Measurements from ENCODE around the gene PCBD2. TPM values are rescaled to one million over a fixed set of nuclear protein-coding genes. Genes with fewer than 3 reads are reported as not detected.

PCBD2 gene
- total and polyA plus RNA-seq, 2 experiments from 2014 or later: 8.7 to 16.0 TPM

DNA sequence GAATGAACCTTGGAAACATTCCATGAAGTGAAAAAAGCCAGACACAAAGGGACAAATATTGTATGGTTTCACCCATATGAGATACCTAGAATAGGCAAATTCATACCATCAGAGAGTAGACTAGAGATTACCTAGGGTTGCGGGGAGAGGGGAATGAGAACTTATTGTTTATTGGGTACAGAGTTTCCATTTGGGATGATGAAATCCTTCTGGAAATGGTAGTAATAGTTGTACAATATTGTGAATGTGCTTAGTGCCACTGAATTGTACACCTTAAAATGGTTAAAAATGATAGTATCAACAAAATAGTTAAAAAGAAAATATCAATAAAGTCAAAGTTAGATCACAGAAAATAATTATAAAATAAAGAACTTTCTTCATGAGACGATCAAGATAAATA lies 88.2 kb downstream of the PCBD2 start:
- H3K4me3 ChIP-seq: no peak overlapping the region
- no peak overlapping the region for H2AFZ ChIP-seq
- no peaks in the 10 kb centered on the region for H3K27me3 ChIP-seq (ENCODE audit: insufficient read depth)
- H3K4me2 ChIP-seq: no peak overlapping the region
- Mint-ChIP-seq H3K9me3 (peaks cover 7% of the 10 kb centered on the region; the same call in 2 of the 3 replicates), H3K36me3 (ENCODE audit: low read depth) (0 out of 3 replicates have a peak, but pooled peaks cover 4% of the 10 kb centered on the region), H3K27me3 (ENCODE audit: insufficient read depth, low read depth, poor library complexity) (peaks cover 3% of the 10 kb centered on the region), H3K27ac (no peak overlapping the region), H3K4me3 (no peak overlapping the region), H3K4me1 (peaks cover 20% of the 10 kb centered on the region)
- peaks cover 15% of the 10 kb centered on the region for H3K4me1 ChIP-seq (ENCODE audit: insufficient read depth)
- H3F3A ChIP-seq (replicated peaks; ENCODE audit: low read depth): no peaks in the 10 kb centered on the region
- H3K79me2 ChIP-seq (replicated peaks; ENCODE audit: insufficient read depth): no peaks in the 10 kb centered on the region
- no peak overlapping the region for H3K27ac ChIP-seq (ENCODE audit: low read depth)
- H3K9me2 ChIP-seq (ENCODE audit: insufficient read depth): no peaks in the 10 kb centered on the region
- no peak for TF ChIP-seq ZNF114 (CRISPR knock-in tag; IDR thresholded peaks at IDR 0.05)
- no peak for TF ChIP-seq STAT1 (IDR thresholded peaks at IDR 0.05; ENCODE audit: unreplicated experiment)
- TF ChIP-seq EZH2phosphoT487 (IDR thresholded peaks at IDR 0.05; ENCODE audit: unreplicated experiment): no peak
- no peak for TF ChIP-seq ETS1 (IDR thresholded peaks at IDR 0.05)
- no peak for TF ChIP-seq EZH2 (IDR thresholded peaks at IDR 0.05; ENCODE audit: low read depth, unreplicated experiment)
- no peak for TF ChIP-seq NANOG (IDR thresholded peaks at IDR 0.05; ENCODE audit: borderline replicate concordance)
- TF ChIP-seq JUNB (IDR thresholded peaks at IDR 0.05; ENCODE audit: unreplicated experiment): no peak
- no peak for TF ChIP-seq POLR2AphosphoS5 (IDR thresholded peaks at IDR 0.05; ENCODE audit: low read depth)
- no peak for TF ChIP-seq ZNF462 (CRISPR knock-in tag; IDR thresholded peaks at IDR 0.05)
- TF ChIP-seq ZNF331 (CRISPR knock-in tag; IDR thresholded peaks at IDR 0.05; ENCODE audit: low read depth): no peak
- TF ChIP-seq CTCF (conservative IDR thresholded peaks at IDR 0.05; ENCODE audit: low read depth in 2 of 2): no peak
- DNase-seq (ENCODE audit: low spot score) (no peak), ATAC-seq (no peak)
- no peaks in the 10 kb centered on the region for H3K36me3 ChIP-seq (ENCODE audit: insufficient read depth)
- no peaks in the 10 kb centered on the region for H4K20me1 ChIP-seq (replicated peaks; ENCODE audit: insufficient read depth)

All from GM23338 (cell line).